Spleen (tissue), 11 donors: Measurements from ENCODE around the gene SYNDIG1. TPM values are rescaled to one million over a fixed set of nuclear protein-coding genes. Genes with fewer than 3 reads are reported as not detected.

ENCODE experiments used
- DNase-seq: peaks from one replicate; pipeline ENCODE4 v3.0.0-alpha.2; 2020
- H3K27ac ChIP-seq, 8 donors: fragments of 200-600 bp; sonication (generic) in 7 of 8; 1 replicate in 4 of 8; 2 replicates in 4 of 8; pipeline versions ENCODE4 v1.5.0 to v1.8.0; 2016 to 2021; ENCODE audit warnings: inconsistent platforms in 4 of 8, mild to moderate bottlenecking in 4 of 8, moderate library complexity in 1 of 8
- H3K27me3 ChIP-seq, 7 donors: fragments of 200-600 bp; sonication (generic) in 6 of 7; replicated peaks in 1 of 7; 1 replicate in 4 of 7; 2 replicates in 3 of 7; pipeline versions ENCODE4 v1.5.0 to v1.8.0; 2016 to 2021; ENCODE audit warnings: inconsistent platforms in 3 of 7, mild to moderate bottlenecking in 1 of 7
- H3K36me3 ChIP-seq, 6 donors: fragments of 200-600 bp; sonication (generic) in 5 of 6; 1 replicate in 4 of 6; 2 replicates in 2 of 6; pipeline versions ENCODE4 v1.5.0 to v1.8.0; 2016 to 2021; ENCODE audit warnings: inconsistent platforms in 2 of 6
- H3K4me1 ChIP-seq, 6 donors: fragments of 200-600 bp; sonication (generic) in 5 of 6; 1 replicate in 3 of 6; 2 replicates in 3 of 6; pipeline versions ENCODE4 v1.5.0 to v1.8.0; 2016 to 2021; ENCODE audit warnings: inconsistent platforms in 3 of 6
- H3K4me3 ChIP-seq, 8 donors: fragments of 200-600 bp; sonication (generic) in 7 of 8; 1 replicate in 4 of 8; 2 replicates in 4 of 8; pipeline versions ENCODE4 v1.5.0 to v1.8.0; 2016 to 2021; ENCODE audit warnings: inconsistent platforms in 4 of 8, mild to moderate bottlenecking in 4 of 8, moderate library complexity in 2 of 8
- H3K9me3 ChIP-seq, 8 donors: fragments of 200-600 bp; sonication (generic) in 7 of 8; 1 replicate in 4 of 8; 2 replicates in 4 of 8; pipeline versions ENCODE4 v1.5.0 to v1.8.0; 2016 to 2021; ENCODE audit warnings: inconsistent platforms in 4 of 8
- CTCF ChIP-seq, 11 experiments: fragments of 200-600 bp in 7 of 11; fragments of 450-650 bp in 4 of 11; sonication (generic) in 4 of 11; IDR thresholded peaks in 8 of 11; conservative IDR thresholded peaks in 3 of 11; 1 replicate in 7 of 11; 2 replicates in 4 of 11; pipeline versions ENCODE4 v1.4.0 to v1.8.0; 2016 to 2021; ENCODE audit warnings: antibody characterized with exemption in 11 of 11, inconsistent platforms in 4 of 11, mild to moderate bottlenecking in 1 of 11
- POLR2A ChIP-seq, 3 donors: fragments of 450-650 bp; IDR thresholded peaks; one replicate each; pipeline ENCODE4 v1.5.1; 2017; ENCODE audit warnings: antibody characterized with exemption in 3 of 3, mild to moderate bottlenecking in 1 of 3
- POLR2AphosphoS5 ChIP-seq, 3 donors: sonication (generic); formaldehyde crosslinking; IDR thresholded peaks; one replicate each; pipeline ENCODE4 v1.5.1; 2017; ENCODE audit warnings: antibody characterized with exemption in 3 of 3
- WGBS, 5 donors: extraction: QIAGEN DNeasy Blood & Tissue Kit in 3 of 5; methylation state at CpG; one replicate each; pipeline versions ENCODE4 v1.1.5 to v1.1.7; 2013 to 2018; 5-methylcytosine and 5-hydroxymethylcytosine counted together
- intact Hi-C: fragments of 100-400 bp; cut with DNase I; formaldehyde crosslinking; loops from one replicate; pipeline ENCODE4 v1.15.0; 2023; ENCODE audit warnings: low total_unique reads
- polyA plus RNA-seq, 3 donors: library from polyadenylated mRNA; stranded (reverse); fragments of 200-250 nt; gene quantifications; one replicate each; pipeline ENCODE4 v1.2.1, GENCODE V29; 2013
- total RNA-seq, 7 donors: library from RNA; depleted of rRNA in 3 of 7; stranded (reverse); fragments of >200 nt in 3 of 7; fragmentation: NEBNext Ultra II Directional in 4 of 7; extraction: Animal tissue kit (Norgen Biotek cat#: 25700) in 4 of 7; gene quantifications; one replicate each; pipeline versions ENCODE4 v1.1.0 to v1.2.1, GENCODE V29; 2016 to 2021
- donor health status: healthy with polysubstance abuse.
- donor health status: DM: no; HTN: no; CAD: no; lungs with moderate emphysema.
- donor health status: DM: no; HTN: no; CAD: no.
- donor health status: Bipolar disorder and iron deficiency.
- donor health status: healthy.
- donor health status: DM: no; HTN: no; CAD: no.
- donor health status: DM: yes; HTN: yes; CAD: no.

SYNDIG1 gene
- total and polyA plus RNA-seq, 10 donors: 0.70 to 3.5 (median 1.3) TPM

GRCh38 chr20:24492698-24493097 lies 23.3 kb downstream of the SYNDIG1 start:
- 77 to 88% (median 85%) methylated on average over 2 of the region's 2 CpGs for WGBS, 5 donors
- H3K9me3 ChIP-seq: no peaks in the 10 kb centered on the region
- no peak overlapping the region for H3K4me3 ChIP-seq
- no peak overlapping the region for H3K27ac ChIP-seq
- H3K27me3 ChIP-seq: no peaks in the 10 kb centered on the region
- H3K4me1 ChIP-seq: no peaks in the 10 kb centered on the region
- no peak for TF ChIP-seq CTCF (IDR thresholded peaks at IDR 0.05 in 8 of 11, conservative IDR thresholded peaks at IDR 0.05 in 3 of 11)
- TF ChIP-seq POLR2AphosphoS5 (IDR thresholded peaks at IDR 0.05): no peak
- no peak for TF ChIP-seq POLR2A (IDR thresholded peaks at IDR 0.05)
- DNase-seq: no peak
- H3K36me3 ChIP-seq: no peaks in the 10 kb centered on the region
- intact Hi-C loops: no loop called here

- Histone ChIP-seq H3K4me3 (no peak overlapping the region), H3K4me1 (no peaks in the 10 kb centered on the region), H3K27me3 (no peaks in the 10 kb centered on the region), H3K36me3 (no peaks in the 10 kb centered on the region), H3K27ac (no peak overlapping the region), H3K9me3 (no peaks in the 10 kb centered on the region)
- TF ChIP-seq CTCF (IDR thresholded peaks at IDR 0.05 in 8 of 11, conservative IDR thresholded peaks at IDR 0.05 in 3 of 11) (no peak), POLR2A (IDR thresholded peaks at IDR 0.05) (no peak), POLR2AphosphoS5 (IDR thresholded peaks at IDR 0.05) (no peak)
- peak; percentile 40 for DNase-seq
- WGBS, 5 donors: 78 to 96% (median 94%) methylated on average over 4 of the region's 4 CpGs
- intact Hi-C loops: no loop called here
Measured at GRCh38 chr20:24493181-24493580, 23.8 kb downstream of the SYNDIG1 start.

GRCh38 chr20:24493661-24494459 lies 24.4 kb downstream of the SYNDIG1 start:
- Histone ChIP-seq H3K9me3 (no peaks in the 10 kb centered on the region), H3K4me3 (no peak overlapping the region), H3K36me3 (no peaks in the 10 kb centered on the region), H3K27ac (no peak overlapping the region), H3K4me1 (no peaks in the 10 kb centered on the region), H3K27me3 (no peaks in the 10 kb centered on the region)
- DNase-seq: peak; percentile 62
- TF ChIP-seq CTCF (IDR thresholded peaks at IDR 0.05 in 8 of 11, conservative IDR thresholded peaks at IDR 0.05 in 3 of 11) (no peak), POLR2AphosphoS5 (IDR thresholded peaks at IDR 0.05) (no peak), POLR2A (IDR thresholded peaks at IDR 0.05) (no peak)
- intact Hi-C loops: no loop called here
- 84 to 94% (median 89%) methylated on average over 23 of the region's 23 CpGs for WGBS, 5 donors

GRCh38 chr20:24494460-24494920 lies 25.1 kb downstream of the SYNDIG1 start:
- peak; percentile 59 for DNase-seq

More at GRCh38 chr20:24494460-24494920, 25.1 kb downstream of the SYNDIG1 start:
- Histone ChIP-seq H3K27ac (no peak overlapping the region), H3K9me3 (no peaks in the 10 kb centered on the region), H3K27me3 (no peaks in the 10 kb centered on the region), H3K4me3 (no peak overlapping the region), H3K36me3 (no peaks in the 10 kb centered on the region), H3K4me1 (no peaks in the 10 kb centered on the region)
- intact Hi-C loops: no loop called here
- TF ChIP-seq POLR2AphosphoS5 (IDR thresholded peaks at IDR 0.05) (no peak), CTCF (IDR thresholded peaks at IDR 0.05 in 8 of 11, conservative IDR thresholded peaks at IDR 0.05 in 3 of 11) (no peak), POLR2A (IDR thresholded peaks at IDR 0.05) (no peak)
- 77 to 87% (median 86%) methylated on average over 6 to 7 of the region's 7 CpGs for WGBS, 5 donors
